Measurements from ENCODE around the gene PLAU.

The PLAU gene

GRCh38 chr10:73910764-73911552 lies at the start of gene PLAU:
Gene PLAU, plus strand, starts transcription at chr10:73911132. Its CDS starts 424 bp downstream, at chr10:73911556.
- Histone ChIP-seq H3K4me3 (peak within 1 kb of the TSS; percentile 91), H3K27ac (peak within 1 kb of the TSS; percentile 83), H3K36me3 (peaks cover 34% of the 10 kb centered on the region), H3K27me3 (no peaks in the 10 kb centered on the region), H3K4me1 (peaks cover 81% of the 10 kb centered on the region), H4K20me1 (no peaks in the 10 kb centered on the region), H3K9ac (peak within 1 kb of the TSS; percentile 84), H3K9me3 (no peaks in the 10 kb centered on the region), H3K4me2 (peak within 1 kb of the TSS; percentile 94)
- no peak for TF ChIP-seq Cebpa-rat (IDR thresholded peaks at IDR 0.05)

- Histone ChIP-seq H3K36me3 (peaks cover 76% of the 10 kb centered on the region), H3K4me3 (no peak overlapping the region), H4K20me1 (peaks cover 15% of the 10 kb centered on the region), H3K9ac (no peak overlapping the region), H3K4me2 (no peak overlapping the region), H3K4me1 (peaks cover 33% of the 10 kb centered on the region), H3K27ac (no peak overlapping the region), H3K27me3 (no peaks in the 10 kb centered on the region), H3K9me3 (no peaks in the 10 kb centered on the region)
- no peak for TF ChIP-seq Cebpa-rat (IDR thresholded peaks at IDR 0.05)
These were observed 48.9 kb upstream of the PLAU start for GRCh38 chr10:73862011-73862410.

- TF ChIP-seq Cebpa-rat (IDR thresholded peaks at IDR 0.05): no peak
- Histone ChIP-seq H3K9ac (no peak overlapping the region; the same call in 1 of the 2 replicates), H3K9me3 (no peaks in the 10 kb centered on the region), H3K4me2 (no peak overlapping the region), H3K27ac (peak overlapping the region; percentile 32; the same call in 1 of the 2 replicates), H4K20me1 (peaks cover 3% of the 10 kb centered on the region; the same call in 1 of the 2 replicates), H3K4me3 (no peak overlapping the region), H3K36me3 (peaks cover 76% of the 10 kb centered on the region), H3K27me3 (no peaks in the 10 kb centered on the region), H3K4me1 (peaks cover 36% of the 10 kb centered on the region)
These were observed 47.7 kb upstream of the PLAU start for GRCh38 chr10:73863039-73863817.

- Histone ChIP-seq H4K20me1 (no peaks in the 10 kb centered on the region), H3K27ac (peak overlapping the region; percentile 78; the same call in 1 of the 2 replicates), H3K4me3 (no peak overlapping the region), H3K4me1 (peaks cover 46% of the 10 kb centered on the region), H3K4me2 (no peak overlapping the region), H3K9me3 (no peaks in the 10 kb centered on the region), H3K9ac (no peak overlapping the region), H3K36me3 (peaks cover 76% of the 10 kb centered on the region), H3K27me3 (no peaks in the 10 kb centered on the region)
- TF ChIP-seq Cebpa-rat (IDR thresholded peaks at IDR 0.05): no peak
These were observed 46.7 kb upstream of the PLAU start for GRCh38 chr10:73864229-73864628.

- H3K36me3 ChIP-seq: peaks cover 75% of the 10 kb centered on the region
- TF ChIP-seq Cebpa-rat (IDR thresholded peaks at IDR 0.05): no peak
- H4K20me1 ChIP-seq: no peaks in the 10 kb centered on the region
- peaks cover 49% of the 10 kb centered on the region for H3K4me1 ChIP-seq
- no peaks in the 10 kb centered on the region for H3K27me3 ChIP-seq
- peak overlapping the region; percentile 34; the same call in 1 of the 2 replicates for H3K4me3 ChIP-seq
- H3K4me2 ChIP-seq: peak overlapping the region; percentile 83
- no peaks in the 10 kb centered on the region for H3K9me3 ChIP-seq
- H3K9ac ChIP-seq: peak overlapping the region; percentile 32; the same call in 1 of the 2 replicates
- H3K27ac ChIP-seq: peak overlapping the region; percentile 78
These were observed 45.8 kb upstream of the PLAU start for GRCh38 chr10:73865107-73865458.

GRCh38 chr10:73865459-73866442 lies 45.2 kb upstream of the PLAU start:
- H3K4me2 ChIP-seq: peak overlapping the region; percentile 83

GRCh38 chr10:73866621-73867020 lies 44.3 kb upstream of the PLAU start:
- Histone ChIP-seq H3K4me1 (peaks cover 54% of the 10 kb centered on the region), H3K27me3 (no peaks in the 10 kb centered on the region), H3K27ac (peak overlapping the region; percentile 87), H3K9ac (peak overlapping the region; percentile 67), H3K4me3 (peak overlapping the region; percentile 23; the same call in 1 of the 2 replicates), H3K4me2 (peak overlapping the region; percentile 83), H3K9me3 (no peaks in the 10 kb centered on the region), H4K20me1 (peaks cover under 1% of the 10 kb centered on the region), H3K36me3 (peaks cover 77% of the 10 kb centered on the region)
- no peak for TF ChIP-seq Cebpa-rat (IDR thresholded peaks at IDR 0.05)

More at GRCh38 chr10:73865459-73866442, 45.2 kb upstream of the PLAU start:
- H3K27me3 ChIP-seq: no peaks in the 10 kb centered on the region
- peak overlapping the region; percentile 87 for H3K27ac ChIP-seq
- H4K20me1 ChIP-seq: no peaks in the 10 kb centered on the region
- H3K4me3 ChIP-seq: peak overlapping the region; percentile 34; the same call in 1 of the 2 replicates
- no peaks in the 10 kb centered on the region for H3K9me3 ChIP-seq
- H3K36me3 ChIP-seq: peaks cover 75% of the 10 kb centered on the region
- no peak for TF ChIP-seq Cebpa-rat (IDR thresholded peaks at IDR 0.05)
- peaks cover 49% of the 10 kb centered on the region for H3K4me1 ChIP-seq
- H3K9ac ChIP-seq: peak overlapping the region; percentile 67

GRCh38 chr10:73867126-73867807 lies 43.7 kb upstream of the PLAU start:
- Histone ChIP-seq H3K27me3 (no peaks in the 10 kb centered on the region), H3K4me1 (peaks cover 60% of the 10 kb centered on the region), H3K36me3 (peaks cover 77% of the 10 kb centered on the region), H4K20me1 (peaks cover 7% of the 10 kb centered on the region), H3K9ac (peak overlapping the region; percentile 67), H3K4me2 (peak overlapping the region; percentile 83), H3K27ac (peak overlapping the region; percentile 87), H3K9me3 (no peaks in the 10 kb centered on the region), H3K4me3 (no peak overlapping the region)
- TF ChIP-seq Cebpa-rat (IDR thresholded peaks at IDR 0.05): no peak
